GM18858 (cell line): ENCODE data around the gene ABCG8.

Experiments used
- ATAC-seq: cut with Tn5 transposase; IDR thresholded peaks from one replicate; pipeline ENCODE4 v1.9.1; 2021; ENCODE audit not compliant: unreplicated experiment

The ABCG8 gene

DNA sequence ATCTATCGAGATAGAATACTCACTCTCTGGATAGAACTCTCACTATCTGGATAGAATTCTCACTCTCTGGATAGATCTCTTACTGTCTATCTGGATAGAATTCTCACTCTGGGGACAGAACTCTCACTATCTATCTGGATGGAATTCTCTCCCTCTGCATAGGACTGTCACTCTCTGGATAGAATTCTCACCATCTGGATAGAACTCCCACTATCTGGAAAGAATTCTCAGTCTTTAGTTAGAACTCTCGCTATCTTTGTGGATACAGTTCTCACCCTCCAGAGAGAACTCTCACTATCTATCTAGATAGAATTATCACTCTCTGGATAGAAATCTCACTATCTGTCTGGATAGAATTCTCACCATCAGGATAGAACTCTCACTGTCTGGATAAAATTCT, 16.5 kb downstream of the ABCG8 start:
- no peak for ATAC-seq

DNA sequence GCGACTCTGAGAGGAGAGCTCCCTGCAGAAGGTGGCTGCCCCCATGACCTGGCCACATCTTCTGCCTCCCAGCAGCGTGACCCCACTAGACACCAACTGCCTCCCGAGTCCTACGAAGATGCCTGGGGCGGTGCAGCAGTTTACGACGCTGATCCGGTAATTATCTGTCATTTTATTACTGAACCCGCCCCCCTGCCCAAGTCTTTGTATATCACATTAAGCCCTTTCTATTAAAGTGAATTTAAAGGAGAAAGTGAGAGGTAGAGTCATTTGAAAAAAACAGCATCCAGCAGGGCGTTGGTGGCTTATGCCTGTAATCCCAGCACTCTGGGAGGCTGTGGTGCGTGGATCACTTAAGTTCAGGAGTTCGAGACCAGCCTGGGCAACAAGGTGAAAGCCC, 33.4 kb downstream of the ABCG8 start:
- no peak for ATAC-seq

DNA sequence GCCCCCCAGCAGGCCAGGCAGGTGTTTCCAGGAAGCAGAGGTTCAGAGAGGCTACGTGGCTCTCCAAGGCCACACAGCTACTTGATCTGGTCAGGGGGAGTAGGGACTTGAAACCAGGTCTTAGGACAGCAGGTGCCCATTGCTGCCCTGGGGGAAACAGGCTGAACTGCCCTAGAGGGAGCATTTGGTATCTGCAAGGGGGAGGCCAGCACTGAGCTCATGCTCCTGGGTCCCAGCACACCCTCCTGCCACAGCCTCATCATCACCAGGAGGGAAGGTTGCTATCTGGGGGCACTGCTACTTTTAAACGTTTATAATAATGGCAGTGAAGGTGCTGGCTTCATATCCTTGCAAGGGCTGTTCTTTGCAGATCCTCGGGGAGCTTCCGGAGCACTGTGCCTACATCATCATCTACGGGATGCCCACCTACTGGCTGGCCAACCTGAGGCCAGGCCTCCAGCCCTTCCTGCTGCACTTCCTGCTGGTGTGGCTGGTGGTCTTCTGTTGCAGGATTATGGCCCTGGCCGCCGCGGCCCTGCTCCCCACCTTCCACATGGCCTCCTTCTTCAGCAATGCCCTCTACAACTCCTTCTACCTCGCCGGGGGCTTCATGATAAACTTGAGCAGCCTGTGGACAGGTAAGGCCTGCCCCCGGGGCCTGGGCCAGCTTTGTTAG, 36.1 kb downstream of the ABCG8 start:
- ATAC-seq = no peak

DNA sequence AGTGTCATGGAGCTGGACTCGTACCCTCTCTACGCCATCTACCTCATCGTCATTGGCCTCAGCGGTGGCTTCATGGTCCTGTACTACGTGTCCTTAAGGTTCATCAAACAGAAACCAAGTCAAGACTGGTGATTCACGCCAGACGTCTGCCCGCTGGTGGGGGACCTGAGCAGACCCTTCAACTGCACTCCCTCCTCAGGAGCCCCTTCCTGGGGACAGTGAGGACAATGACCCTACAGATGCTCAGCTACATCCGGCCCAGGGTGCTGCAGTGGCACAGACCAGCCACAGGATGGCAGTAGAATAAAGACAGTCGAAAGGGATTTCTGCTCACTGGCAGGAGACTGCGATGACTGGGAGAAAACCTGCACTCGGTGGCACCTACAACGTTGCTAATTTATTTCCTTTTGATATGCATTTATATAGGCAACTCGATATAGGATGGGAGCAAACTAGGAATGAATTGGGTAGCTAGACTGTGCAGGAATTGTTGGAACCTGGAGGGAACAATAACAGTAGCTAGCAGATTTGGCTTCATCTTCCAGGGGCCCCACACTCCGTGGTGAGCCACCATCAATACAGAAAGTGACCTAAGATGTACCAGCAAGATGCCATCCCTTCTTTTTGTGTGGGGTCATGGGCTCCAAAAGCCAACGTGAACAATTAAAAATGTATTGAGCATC, 39.2 kb downstream of the ABCG8 start:
- ATAC-seq = no peak

DNA sequence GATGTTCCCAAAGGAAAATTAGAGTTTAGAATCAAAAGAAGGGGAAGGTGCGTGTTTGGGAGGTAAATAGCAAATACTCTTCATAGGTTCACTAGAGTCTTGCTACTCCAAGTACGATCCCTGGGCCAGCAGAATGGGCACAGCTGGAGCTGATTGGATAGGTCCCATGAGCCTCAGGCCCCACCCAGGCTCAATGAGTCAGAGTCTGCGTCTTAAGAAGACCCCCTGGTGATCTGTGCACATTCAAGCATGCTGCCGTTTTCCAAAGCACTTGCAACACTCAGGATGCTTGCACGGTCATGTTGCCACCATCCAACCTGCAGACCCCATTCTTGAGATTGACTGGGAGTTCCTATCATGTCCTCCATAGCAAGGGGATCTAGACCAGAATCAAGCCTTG, 40.5 kb downstream of the ABCG8 start:
- ATAC-seq = no peak

DNA sequence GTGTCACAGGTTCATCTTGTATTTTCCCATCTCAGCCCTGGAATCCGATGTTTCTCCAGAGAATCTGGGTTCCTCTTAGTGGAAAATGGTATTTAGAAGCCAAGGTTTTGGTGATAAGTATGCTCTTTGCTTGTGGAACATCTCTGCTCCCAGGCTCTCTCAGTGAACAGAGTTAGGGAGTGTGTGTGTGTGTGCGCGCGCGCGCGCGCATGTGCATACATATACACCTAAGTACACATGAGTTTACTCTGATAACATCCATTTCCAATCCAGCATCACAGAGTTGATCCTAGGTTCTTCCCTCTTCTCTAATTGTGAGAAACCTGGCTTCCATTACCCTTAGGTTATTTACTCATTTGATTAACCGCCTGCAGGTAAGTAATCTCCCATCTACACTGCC, 41.7 kb downstream of the ABCG8 start:
- no peak for ATAC-seq

DNA sequence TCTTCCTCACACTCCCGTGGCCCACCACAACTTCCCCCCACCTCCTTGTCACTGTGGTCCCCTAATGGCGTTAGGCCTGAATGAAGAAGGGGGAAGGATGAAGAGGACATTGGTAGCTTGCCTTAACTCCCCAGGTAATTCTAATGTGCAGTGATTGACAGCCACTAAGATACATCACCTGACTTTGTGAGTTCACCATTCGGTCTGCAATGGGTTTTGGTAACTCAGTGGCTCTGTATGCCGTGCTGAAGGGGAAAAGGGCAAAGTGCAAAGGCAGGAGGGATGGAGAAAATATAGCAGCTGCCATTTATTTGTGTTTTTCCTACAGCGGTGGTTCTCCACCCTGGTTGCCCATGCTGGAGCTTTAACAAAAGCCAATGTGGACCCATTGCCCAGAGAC, 42.2 kb downstream of the ABCG8 start:
- no peak for ATAC-seq

DNA sequence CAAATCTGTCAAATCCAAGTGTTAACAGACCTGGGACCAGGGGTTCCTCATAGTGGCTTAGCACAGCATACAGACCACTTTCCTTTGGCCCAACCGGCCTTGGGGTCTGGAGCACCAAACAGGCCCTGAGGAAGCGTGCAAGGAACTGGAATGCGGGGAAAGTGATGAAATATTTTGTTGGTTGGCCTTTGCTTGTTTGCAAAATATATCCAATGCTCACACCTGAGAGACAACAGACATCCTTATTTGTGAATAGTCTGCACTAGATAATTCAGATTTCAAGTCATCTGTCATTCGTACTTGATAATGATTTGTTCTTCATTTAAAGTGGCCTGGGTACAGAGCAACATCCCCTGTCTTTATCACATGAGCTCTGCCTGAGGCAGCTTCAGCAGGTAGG, 43.5 kb downstream of the ABCG8 start:
- no peak for ATAC-seq

DNA sequence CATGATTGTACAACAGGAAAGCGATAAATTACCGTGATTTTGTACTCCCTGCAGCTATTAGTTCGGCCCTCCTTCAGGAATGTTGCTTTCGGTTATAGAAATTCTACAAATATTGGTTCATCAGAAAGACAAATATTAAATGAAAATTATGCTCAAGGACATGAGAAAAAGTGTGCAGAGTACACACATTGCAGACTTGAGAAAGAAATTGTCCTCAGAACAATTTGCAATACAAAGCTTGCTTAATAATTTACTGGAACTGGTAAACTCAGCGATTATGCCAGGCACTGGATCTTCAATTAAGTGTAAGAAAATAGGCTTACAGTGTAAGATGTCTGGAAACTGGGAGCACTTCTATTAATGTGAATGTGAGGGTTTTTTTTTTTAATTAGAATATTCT, 45.9 kb downstream of the ABCG8 start:
- no peak for ATAC-seq

DNA sequence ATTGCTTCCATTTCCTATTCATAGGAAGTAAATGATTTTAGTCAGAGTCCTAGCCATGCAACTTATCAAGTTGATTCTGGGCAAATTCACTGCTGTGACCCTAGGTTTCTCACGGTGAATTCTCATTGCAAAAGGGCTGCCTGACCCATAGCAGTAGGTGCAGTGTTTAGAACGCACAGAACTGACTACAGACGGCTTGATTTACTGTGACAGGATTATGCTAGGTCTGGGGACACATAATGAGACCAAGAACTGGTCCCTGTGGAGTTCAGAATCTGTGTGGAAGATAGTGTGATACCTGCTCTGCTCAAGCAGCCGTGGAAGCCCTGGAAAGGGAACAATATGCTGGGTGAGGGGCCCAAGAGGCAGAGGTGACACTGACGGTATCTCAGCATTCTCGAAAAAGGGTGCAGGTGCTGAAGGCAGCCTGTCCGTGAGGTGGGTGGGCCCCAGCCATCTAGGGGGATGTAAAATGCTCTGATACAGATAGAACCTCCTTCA, 46.4 kb downstream of the ABCG8 start:
- no peak for ATAC-seq

DNA sequence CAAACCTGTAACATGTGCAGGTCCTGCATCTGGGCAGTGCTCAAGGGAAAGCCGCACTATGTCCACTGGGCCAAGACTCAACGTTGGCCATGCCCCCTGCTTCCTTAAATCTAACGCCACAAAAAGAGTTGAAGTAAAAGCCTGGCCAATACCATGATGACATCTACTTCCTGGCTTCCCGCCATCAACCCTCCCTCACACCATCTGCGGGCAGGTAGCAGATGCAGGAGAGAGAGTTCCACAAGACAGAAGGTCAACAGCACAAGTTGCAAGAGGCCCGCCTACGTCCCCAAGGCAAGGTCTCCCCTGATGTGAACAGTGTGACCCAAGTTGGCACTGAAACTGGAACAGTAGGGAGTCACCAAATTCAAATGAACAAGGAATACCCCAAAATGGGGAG, 48.4 kb downstream of the ABCG8 start:
- no peak for ATAC-seq

DNA sequence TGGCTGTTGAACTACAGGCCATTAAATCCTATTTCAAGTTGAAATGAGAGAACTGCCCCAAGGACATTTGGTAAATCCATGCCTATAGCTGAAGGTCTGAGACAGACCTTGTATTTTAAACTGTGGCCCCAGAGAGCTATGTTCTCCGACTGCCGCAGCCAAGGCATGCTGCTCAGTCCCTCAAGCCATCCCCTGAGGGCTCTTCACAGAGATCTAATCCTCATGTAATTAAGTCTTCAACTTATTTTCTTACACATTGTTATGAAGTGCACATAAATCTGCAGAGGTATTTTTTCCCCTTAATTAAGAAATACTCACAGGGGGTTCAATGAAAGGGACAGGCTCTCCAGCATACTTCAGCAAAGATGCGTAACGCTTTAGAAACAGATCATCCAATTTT, 50.6 kb downstream of the ABCG8 start:
- no peak for ATAC-seq

DNA sequence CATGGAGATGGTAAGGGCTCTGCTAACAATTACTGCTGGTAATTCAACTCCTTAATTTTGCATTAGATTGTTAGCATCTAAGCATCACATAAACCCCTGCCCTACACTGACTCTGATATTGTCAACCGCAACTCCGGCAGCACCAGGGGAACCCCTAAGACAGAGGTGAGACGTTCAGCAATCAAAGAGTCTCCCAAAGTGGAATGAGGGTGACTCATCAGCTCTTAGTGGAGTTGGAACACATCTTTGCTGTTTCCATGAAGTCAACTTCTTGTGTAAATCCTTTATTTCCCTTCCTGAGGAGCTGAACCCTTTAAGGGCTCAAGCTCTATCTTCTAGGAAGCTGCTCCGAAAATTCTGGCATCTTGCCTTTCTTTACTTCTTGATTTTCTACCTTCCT, 52.1 kb downstream of the ABCG8 start:
- ATAC-seq = no peak

DNA sequence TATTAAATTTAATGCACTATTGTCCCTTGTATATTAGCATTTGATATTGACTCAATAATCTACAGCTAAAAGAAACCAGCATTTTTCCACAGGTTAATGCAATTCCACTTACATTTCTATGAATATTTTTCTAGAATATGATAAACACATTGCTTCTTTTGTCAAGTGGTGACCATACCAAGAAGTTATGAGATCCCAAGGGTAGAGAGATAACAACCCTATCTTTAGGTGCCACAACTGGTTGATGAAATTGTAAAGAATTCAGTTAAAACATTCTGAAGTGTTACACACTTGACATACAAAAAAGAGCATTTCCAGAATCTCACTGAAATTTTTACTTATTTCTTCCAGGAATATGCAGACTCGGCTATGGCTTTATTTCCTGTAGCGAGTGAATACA, 56.0 kb downstream of the ABCG8 start:
- ATAC-seq = no peak

DNA sequence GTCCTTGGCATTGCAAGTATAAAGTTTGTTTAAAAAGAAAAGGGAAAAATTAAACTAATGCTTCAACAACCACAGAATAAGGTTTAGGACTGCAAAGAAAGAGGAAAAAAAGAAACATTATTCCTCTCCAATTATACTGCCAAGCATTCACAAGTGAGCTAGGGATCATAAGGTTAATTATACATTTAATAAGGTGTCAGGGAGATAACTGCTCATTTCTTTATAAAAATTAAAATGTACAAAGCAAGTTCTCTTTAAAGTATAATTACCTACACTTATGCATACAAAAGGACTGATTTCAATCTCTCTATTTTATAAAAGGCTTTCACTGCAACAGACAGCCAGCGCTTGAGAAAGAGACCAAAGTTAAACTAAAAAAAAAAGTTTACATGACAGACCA, 58.1 kb downstream of the ABCG8 start:
- ATAC-seq = no peak

DNA sequence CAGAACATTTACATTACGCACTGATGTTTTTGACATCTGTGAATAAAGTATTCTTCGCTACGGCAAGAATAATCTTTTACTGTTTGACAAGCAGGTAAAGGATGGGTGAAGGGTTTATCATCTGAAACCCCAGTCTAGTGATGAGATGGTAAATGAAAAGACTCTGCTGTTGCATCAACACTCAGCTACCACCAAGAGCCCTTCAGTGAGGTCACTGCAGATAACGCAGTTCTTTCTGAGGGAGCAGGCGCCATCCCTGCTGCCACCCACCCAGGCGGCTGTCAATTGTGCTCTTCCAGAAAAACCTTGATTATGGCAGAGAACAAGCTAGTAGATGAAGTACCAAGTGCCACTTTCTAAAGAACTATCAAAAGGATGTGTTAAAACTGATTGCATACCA, 58.7 kb downstream of the ABCG8 start:
- ATAC-seq = no peak

DNA sequence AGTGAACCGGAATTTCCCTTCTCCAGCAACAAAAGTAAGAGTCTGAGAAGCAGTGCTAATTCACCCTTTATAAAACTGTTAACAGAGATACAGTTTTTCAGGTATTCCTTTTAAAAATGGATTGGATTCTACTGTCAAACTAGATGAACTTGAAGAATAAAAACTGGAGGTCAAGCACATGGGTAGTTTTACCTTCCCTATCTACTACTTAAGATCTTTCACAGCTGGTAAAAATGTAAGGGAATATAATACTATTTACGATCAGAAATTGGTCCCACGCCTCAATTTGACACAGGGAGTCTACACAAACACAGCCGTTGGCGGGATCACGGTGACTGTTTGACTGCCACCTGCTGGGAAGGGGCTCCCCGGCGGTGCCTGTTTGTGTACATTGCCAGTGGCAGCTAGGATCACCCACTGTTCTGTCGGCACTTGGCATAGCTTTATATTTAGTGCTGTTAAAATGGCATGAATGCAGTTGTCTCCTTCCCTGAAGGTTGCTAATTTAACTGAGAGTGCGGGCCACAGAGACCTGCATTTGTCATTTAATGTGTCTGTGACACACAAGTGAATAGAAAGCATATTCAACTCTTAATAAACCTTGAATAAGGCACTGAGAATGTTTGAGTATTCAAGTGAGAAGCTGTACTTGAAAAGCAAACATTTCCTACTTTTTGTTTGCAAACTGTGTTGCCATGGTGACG, 59.5 kb downstream of the ABCG8 start:
- no peak for ATAC-seq

DNA sequence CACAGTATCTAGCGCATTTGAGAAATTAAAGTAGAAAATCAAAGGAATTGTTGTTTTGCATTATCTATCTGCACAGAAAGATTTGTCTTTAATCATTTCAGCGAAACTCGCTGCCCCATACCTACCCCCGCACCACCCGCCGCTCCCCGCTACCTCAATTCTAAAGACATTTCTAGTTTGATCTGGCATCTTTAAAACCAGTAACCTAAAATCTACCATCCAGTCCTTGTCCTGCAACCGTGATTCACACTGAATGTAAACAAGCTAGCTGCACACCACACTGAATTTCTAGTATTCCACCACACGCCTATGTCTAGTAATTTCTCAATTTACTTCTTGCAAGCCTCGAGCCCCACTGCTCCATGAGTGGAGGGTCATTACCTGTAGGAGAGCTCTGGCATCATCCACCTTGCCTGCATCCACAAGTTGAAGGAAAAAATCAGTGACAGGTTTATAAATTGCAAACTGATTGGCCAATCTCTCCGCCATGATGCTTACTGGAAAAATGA, 60.1 kb downstream of the ABCG8 start:
- no peak for ATAC-seq

DNA sequence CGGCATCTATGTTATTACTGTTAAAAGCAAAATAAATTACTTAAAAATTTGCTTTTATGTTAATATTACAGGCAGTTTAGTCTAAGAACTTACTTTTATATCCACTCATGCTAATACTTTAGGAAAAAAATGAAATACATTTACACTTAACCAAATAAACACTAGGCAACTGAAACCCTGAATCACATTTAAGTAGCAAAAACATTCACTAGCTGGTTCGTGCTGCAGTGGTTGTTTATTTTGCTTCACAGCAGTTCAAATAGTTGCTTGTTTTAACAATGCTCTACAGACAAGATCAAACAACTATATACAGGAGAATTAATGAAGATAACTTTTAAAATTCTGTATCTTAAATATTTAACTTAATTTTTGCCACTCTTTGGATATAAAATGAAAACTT, 60.8 kb downstream of the ABCG8 start:
- no peak for ATAC-seq

DNA sequence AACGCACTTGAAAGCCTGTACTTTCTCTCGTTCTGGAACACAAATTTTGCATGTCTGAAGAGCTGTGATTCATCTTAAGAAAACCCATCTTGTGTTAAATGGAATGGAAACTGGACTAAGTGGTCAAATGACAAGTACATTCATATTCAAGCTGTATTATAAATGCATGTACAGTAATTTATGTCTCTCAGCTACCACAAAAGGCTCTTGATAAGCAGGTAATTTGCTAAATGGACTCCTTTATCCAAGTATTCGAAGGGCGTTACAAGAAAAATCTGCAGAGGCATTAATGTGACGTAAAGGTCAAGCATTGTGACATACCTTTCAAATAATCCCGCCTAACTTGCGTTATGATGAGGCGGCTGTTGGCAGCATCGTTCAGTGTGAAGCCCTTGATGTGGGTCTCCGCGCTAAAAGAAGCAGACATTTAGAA, 66.6 kb downstream of the ABCG8 start:
- no peak for ATAC-seq

DNA sequence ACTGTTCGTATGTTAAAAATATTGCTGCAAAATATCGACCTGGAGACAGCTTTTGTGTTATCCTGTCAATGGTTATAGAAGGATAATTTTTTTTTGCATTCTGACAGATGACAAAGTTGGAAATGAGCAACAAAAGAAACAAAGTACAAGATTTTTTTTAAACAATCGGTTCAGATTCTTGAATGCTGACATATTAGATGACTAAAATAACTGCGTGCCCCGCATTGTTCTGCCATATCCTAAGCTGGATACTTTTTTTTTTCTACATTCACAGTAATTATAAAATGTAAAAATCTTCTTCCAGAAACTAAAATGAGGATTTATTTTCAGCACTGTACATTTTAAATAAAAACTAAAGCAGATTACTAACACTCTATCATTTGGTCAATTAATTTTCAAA, 67.1 kb downstream of the ABCG8 start:
- no peak for ATAC-seq
